HUDEP-2 (cell line): Measurements from ENCODE around the gene CEBPE.

ENCODE experiments used
- DNase-seq, 76 experiments: peaks; one replicate each; lab custom pipeline; 2025; ENCODE audit not compliant: unreplicated experiment in 76 of 76; lab: John Stamatoyannopoulos, UW

Gene CEBPE

DNA sequence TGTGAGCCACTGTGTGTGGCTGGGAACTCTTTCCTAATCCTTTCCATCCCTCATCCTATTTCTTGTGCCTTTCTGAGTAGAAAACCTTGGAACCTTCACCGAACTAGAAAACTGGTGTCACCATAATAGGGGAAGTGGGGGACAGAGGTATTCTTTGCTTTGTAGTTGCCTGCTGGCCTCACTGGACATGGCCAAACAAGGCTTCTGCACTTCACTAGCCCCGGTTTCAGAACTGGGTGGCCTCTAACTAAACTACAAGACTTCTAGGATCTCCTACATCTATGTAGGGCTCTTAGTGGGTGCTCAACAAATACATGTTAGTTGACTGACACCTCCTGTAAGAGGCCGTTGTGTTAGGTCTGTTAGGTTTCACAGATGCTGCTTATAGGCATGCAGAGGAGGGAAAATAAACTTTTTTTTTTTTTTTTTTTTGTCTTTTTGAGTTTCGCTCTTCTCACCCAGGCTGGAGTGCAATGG, 13.7 kb downstream of the CEBPE start:
- no peak for DNase-seq

DNA sequence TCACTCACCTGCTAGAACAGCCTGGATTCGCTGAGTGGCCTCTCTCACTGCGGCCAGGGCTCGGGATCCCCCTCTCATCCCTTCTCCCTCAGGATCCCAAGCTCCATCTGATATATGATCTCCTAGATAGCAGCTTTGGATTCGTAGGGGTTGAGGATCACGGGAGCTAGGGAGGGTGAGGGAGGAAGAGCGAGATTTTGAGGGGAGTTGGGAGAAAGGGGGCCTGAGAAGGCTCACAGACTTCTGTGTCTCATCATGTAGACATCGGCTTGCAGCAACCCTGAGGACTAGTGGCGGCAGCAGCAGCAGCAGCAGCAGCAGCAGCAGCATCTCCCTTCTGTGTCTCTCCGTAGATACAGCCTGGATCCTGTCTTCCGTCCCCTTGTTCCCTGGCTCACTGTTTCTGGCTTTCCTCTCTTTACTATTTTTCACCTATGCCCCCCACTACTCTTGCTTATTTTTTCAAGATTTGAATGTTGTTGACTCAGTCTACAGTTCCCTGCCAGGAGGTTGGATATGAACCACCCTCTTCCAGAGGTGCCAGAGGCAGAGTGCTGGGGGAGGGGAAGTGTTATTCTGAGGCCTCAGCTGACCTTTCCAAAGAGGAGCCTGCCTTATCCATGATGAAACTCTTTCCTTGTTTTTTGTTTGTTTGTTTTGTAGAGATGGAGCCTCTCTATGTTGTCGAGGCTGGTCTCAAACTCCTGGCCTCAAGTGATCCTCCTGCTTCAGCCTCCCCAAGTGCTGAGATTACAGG, 14.3 kb downstream of the CEBPE start, which contains the start of gene CIROP:
Gene CIROP, minus strand, starts transcription at position 399 of the 757 bp plus-strand sequence. Its CDS starts 69 bp downstream, at position 330.
- no peak for DNase-seq

DNA sequence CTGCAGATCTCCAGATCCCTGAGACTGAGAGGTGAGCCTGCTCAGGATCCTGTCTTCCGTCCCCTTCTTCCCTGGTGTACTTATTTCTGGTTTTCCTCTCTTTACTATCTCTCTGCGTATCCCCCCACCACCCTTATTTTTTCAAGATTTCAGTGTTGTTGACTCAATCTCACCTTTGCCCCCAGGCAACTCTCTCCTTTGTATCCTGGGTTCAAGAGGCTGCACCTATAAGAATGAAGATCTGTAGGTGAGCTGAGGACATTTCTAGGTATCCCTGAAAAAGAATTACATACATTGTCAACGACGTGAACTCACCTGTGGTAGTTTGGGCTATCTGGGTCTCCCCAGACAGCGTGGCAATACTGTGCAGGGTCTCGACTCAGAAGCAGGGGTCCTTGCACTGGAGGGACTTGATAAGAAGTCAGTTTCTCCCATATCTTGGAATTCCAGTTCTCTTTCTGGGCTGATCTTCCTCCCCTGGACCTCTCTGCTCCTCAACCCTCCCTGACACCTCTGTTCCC, 14.9 kb downstream of the CEBPE start:
- DNase-seq = no peak

DNA sequence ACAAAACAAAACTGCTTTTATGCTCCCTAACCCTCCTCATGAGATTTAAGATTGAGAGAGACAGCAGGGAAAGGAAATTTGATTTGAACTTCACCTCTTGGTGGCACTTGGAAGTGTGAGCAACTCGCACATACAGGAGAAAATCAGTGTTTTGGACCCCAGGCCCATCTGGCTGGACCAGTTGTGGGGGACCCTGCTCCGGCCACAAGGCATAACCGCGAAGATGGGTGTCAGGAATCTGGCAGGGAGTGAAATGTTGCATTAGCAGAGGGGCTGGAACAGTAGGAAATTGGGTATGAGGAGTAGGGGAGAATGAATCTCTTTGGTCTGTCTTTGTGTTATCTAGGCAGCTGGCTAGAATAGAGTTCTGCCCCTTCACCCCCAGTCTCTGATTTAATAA, 15.5 kb downstream of the CEBPE start:
- no peak for DNase-seq

DNA sequence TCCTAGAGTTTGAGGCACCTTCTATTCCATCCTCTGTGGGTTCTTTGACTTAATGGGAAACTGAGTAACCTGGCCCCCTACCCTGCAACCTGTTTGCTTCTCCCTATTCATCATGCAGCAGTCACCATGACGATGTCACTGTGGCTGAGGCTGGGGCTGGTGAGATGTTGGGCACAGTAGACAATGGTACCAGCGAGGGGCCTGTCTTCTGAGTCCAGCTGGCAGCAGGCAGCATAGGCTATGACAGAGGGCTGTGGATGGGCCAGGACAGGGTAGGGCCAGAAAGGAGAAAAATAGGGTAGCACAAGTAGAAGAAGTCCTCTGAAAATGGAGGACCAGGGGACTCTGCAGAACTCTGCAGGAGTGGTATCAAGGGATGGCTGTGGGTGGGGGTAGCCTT, 16.3 kb downstream of the CEBPE start:
- no peak for DNase-seq

DNA sequence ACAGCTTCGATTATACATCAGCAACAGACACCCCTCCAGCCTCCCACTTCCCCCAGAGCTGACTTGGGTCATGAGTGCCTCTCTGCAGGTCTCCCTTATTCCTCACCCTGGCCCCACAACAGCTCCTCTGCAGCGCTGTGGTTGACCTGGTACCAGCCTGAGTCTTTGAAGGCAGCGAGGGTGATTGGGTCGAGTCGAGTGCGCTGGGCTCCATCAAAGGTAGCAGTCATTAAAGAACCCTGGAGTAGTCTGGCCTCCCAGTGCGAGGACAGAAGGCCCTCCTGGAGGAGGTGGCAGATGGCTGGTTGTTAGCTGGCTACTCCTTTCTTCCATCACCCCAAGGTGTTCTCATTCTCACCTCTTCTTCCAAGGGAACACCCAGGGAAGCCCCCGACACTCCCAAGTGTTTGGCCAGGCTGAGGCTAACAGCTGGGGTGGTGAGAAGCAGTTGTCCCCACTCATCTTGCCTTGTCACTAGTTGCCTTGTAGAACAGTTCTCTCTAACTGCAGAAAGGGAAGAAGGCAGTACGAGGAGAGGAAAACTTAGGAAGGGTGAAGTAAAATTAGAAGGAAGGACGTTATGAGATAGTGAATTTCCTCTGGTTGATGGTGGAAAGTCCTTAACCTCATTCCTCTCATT, 16.9 kb downstream of the CEBPE start:
- no peak for DNase-seq

DNA sequence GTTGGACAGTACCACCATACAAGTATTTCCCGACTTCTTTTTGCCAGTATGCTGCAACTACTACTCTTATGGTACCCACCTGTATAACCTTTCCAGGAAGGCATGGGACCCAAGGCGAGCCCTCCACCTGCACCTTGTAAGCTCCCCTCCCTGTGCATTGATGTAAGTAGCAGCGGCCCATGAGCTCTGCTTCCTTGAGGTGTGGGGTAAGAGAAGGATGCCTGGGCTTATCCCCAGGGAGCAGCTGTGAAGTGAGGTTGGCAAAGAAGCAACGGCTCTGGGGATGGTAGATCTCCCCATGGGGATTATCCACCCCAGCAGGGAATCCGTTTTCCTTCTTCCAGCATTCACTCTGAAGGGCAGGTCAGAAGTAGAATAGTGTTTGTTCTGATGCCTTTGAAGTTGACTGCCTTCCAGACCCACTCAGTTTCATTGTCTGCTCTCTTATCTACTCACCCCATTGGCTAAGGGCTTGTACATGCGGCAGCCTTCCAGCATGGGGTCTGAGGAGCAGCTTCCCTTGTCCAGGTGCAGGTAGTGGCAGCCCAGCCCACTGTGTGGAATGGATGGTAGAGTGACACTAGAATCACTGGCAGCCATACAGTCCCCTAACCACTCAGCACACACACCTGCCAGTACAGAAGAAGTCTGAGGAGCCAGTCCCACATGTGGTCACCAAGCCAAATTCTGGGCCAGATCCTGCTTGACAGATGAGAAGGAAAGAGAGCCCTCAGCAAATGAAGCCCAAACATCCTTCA, 17.7 kb downstream of the CEBPE start:
- no peak for DNase-seq

DNA sequence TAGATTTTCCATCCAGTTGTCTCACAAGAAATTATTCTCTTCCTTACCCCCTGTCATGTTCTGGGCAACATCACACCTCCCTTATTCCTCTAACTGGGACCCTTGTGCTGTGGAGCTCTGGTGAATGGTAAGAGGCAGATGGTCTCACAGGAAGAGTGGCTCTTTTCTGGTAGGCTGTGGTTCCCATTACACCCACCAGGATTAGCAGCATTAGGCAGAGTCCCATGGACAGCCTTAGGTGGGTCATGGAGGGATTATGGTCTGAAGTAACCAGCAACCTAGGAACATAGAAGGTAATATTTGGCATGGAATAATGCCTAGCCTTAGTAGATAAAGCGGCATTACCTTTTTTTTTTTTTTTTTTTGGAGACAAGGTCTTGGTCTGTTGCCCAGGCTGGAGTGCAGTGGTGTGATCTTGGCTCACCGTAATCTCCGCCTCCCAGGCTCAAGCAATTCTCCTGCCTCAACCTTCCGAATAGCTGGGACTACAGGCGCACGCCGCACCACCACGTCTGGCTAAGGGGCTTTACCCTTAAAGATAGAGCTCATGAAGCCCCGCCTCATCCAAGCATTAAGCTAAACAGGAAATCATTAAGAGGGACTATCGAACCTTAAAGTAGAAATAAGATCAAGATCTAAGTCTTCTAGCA, 19.7 kb downstream of the CEBPE start:
- DNase-seq = peak in 28 of 76 experiments; percentile 5 to 75 (median 40)

DNA sequence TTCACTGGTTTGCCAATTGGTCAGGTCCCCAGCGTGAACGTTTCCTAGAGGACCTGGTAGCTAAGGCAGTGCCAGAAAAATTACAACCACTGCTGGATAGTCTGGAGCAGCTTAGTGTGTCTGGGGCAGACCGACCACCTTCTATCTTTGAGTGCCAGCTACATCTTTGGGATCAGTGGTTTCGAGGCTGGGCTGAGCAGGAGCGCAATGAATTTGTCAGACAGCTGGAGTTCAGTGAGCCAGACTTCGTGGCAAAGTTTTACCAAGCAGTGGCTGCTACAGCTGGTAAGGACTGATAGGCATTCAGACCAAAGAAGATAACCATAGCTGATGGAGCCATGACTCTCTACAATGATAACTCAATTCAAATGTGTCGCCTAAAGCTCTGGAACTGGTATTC, 21.3 kb downstream of the CEBPE start:
- DNase-seq = no peak

DNA sequence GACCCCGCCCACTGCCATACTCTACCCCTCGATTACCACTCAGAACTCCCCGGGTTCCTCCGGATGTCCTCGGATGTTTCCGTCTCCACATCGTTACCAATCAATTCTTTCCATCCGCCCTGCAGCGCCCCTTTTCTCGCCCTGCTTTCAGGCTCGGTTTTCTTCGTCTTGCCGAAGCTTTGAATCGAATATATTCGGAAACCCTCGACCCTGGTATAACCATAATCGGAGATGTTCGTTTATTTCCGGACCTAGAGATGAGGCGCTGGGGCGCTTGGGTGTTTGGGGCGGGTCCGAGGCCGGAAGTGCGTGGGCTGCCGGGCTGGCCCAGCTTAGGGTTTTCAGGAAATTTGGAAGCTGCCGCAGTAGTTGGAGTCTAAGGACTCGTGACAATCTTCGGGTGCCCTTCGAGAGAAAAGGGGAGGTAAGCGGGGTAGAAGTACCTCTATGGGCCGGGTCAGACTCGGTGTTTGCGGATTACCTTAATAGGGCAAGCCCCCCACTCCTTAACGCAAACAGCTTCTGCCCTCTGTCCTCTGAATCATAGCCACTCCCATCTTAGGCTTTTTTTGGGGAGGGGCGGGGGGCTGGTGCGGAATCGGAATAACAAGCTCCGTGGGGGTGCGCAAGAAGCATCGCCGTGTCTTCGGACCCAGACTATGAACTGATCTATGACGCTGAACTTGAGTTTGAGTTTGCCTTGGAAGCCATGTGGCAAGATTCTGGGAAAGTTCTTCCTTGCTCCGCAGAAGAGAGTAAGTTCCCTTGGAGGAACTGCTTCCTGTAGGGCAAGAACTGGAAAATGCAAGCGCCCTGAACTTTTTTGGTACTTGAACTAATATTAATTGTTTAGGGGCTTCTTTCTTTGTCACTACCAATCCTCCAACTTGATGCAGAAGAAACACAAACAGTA, 23.6 kb downstream of the CEBPE start, which contains the start of gene C14orf119:
Gene C14orf119, plus strand, starts transcription at position 310 of the 913 bp plus-strand sequence. CDS start 2,154 bp downstream, outside the sequence.
- DNase-seq = no peak

DNA sequence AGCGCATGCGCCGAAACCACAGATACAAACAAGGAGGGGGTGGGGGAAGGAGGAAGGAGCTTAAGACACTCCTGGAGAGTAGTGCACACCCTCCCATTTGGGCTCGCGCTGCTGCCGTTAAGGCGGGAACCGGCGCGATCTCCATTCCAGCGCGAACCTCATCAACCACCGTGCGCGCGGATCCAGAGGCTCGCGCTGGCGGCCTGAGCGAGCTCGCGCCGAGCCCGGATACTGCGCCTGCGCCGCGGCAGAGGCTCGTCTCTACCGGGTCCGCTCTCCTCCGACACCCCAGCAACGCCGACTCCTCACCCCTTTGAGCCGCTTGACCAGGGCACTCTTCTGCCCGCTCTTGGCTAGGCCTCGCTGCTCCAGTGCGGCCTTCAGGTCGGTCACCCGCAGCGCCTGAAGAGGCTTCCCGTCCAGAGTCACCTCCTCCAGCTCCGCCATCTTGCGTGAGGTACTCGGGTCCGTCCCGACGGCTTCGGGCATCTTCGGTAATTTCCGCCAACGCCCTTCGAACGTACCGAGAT, 24.3 kb downstream of the CEBPE start, which contains the start of gene ACIN1:
Gene ACIN1, minus strand, starts transcription at position 471 of the 530 bp plus-strand sequence. Its CDS starts 24 bp downstream, at position 447.
- no peak for DNase-seq

DNA sequence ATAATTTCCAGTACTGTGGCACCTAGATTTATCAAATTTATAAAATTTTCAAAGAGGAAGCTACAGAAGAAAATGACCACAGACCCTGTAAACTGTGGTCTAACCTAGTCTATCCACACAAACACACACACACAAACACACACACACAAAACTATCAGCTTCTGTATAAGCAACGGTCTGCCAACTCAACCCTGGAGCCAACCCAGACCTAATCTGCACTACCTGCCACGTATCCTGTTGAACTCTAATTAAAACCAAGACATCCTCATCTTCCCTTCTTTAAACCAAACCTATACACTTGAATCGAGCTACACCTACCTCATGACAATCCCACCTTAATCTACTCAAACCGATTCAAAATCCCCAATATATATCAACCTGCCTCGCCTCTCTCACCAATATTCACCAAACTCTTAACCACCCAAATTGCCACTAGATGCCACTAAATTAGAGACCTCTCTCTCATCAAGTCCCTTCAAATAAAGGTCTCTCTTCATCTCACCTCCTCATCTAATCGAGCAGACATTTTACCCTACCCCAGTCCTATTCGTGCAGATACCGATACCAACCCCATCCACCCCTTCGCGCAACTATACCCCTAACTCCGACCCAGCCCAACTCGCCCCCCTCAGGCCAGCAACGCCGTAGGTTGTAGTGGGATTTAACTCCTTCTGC, 24.9 kb downstream of the CEBPE start:
- DNase-seq = no peak

DNA sequence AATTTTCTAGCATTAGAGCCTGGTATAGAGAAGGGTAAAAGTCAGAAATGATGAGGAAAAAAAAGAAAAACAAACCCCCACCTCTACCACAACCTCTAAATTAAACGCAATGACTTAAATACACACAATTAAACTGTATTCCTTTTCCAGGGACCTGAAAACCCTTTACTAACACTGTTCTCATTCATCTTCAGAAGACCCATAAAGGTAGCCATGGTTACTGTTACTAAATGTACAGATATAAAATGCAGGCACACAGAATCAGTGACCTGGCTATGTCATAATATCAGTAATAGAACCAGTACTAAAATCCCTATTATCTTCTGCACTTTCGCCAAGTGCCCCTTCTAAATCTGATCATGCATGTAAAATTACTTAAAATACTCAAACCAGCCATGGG, 25.5 kb downstream of the CEBPE start:
- DNase-seq = no peak

DNA sequence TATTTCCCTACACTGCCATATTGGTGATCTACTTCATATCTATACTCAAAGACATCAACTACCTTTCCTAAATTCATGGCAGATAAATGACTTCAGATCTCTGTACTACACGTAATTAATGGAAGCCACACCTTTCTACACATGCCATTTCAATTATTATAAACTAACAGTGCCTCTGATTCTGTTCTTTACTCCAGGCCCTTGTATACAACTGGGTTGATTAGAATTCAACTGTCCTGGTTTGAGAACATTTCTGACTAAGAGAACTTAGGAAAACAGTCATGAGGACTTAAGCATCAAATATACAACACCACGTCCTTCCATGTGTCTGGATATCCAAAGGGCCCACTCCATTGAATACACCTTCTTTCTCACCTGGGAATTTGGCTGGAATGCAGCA, 26.0 kb downstream of the CEBPE start:
- no peak for DNase-seq

DNA sequence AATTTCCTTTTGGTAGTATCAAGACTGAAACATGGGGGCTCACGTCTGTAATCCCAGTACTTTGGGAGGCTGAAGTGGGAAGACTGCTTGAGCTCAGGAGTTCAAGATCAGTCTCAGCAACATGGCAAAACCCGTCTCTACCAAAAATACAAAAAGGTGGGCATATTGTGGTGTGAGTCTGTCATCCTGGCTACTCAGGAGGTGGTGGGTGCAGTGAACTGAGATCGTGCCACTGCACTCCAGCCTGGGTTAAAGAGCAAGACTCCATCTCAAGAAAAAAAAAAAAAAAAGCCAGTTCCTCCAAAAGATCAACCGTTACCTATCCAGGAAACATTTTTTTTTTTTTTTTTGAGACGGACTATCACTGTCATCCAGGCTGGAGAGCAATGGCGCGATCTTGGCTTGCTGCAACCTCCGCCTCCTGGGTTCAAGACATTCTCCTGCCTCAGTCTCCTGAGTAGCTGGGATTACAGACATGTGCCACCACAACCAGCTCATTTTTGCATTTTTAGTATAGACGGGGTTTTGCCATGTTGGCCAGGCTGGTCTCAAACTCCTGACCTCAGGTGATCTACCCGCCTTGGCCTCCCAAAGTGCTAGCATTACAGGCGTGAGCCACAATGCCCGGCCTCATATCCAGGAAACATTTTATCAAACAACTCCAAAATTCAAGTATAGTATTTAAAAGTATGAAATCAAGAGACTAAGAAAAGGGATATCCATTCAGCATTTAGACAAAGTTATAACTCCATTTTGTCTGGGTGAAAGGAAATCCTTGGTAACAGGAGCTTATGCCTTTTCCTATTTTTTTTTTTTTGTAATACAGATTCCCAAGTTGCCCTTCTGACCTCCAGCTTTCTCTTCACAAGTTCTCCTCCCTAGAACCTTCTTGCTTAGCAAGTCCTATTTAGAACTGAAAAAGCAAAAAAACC, 27.5 kb downstream of the CEBPE start:
- no peak for DNase-seq

DNA sequence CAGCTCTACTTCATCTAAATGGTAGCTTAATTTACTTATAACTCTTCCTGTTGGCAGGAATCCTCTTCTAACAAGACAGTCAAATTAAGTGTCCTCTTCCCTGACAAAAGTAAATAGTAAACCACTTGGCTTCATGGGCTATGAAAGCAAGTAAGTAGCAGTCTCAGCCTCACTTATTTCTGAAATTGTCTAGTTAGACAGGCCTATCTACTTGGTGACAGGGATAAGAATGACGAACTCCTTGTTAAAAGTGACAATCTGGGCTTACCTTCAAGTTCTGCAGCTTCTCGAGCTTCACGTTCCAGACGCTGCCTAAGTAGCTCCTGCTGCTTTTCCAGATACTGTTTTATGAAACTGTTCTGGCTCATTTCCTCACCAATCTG, 28.8 kb downstream of the CEBPE start:
- no peak for DNase-seq

DNA sequence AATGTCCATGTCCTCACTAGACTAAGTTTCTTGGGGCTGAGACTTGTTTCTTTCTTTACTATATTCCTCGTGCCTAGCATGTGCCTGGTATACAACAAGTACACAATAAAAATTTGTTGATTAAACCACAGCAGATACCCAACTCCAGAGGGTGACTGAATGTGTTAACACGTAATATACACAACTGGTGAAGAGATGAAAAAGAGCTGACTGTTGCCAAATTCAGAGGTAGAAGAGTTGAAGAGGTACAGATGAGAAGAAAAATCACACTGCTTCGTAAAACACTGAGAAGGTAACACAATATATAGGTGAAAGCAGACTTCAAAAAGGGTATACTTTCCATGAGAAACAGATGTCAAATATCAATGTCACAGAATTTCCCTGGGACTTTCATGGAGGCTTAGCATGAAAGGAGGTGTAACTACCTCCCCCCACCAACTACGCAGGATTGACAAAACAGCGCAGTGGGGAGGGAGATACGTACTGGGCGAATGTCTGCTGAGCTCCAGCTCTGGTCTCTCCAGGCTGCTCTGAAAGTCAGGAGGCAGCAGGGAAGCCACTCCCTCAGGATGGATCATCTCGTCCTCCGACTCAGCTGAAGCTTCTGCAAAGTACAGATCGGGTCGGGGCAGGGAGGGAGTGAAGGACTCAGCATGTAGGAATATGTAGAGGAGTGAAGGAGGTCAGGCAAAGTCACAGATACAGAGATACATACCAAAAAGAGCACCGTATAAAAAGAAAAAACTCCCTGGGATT, 29.4 kb downstream of the CEBPE start:
- no peak for DNase-seq
